LHCN-M2 (cell line): ENCODE measurements around the gene CXCR6. TPM values are rescaled to one million over a fixed set of nuclear protein-coding genes. Genes with fewer than 3 reads are reported as not detected.

Experiments
- DNase-seq: peaks from one replicate; pipeline ENCODE4 v3.0.0-alpha.2; 2012; ENCODE audit warnings: low read depth
- total RNA-seq: library from RNA; depleted of rRNA; stranded (reverse); fragments of >200 nt; gene quantifications from 2 replicates; pipeline ENCODE4 v1.2.3, GENCODE V29; 2014

The CXCR6 gene
- total RNA-seq, 1 experiment from 2014 or later, result not detected

GRCh38 chr3:45968149-45968548 lies 24.9 kb downstream of the CXCR6 start:
- no peak for DNase-seq

GRCh38 chr3:45968706-45969105 lies 25.4 kb downstream of the CXCR6 start:
- DNase-seq, result no peak

- no peak for DNase-seq
Measured at GRCh38 chr3:45969116-45969515, 25.9 kb downstream of the CXCR6 start.

- no peak for DNase-seq
Measured at GRCh38 chr3:45969953-45970352, 26.7 kb downstream of the CXCR6 start.

GRCh38 chr3:45972534-45973402 lies 29.5 kb downstream of the CXCR6 start:
- DNase-seq, result peak; percentile 85

GRCh38 chr3:45974686-45975085 lies 31.4 kb downstream of the CXCR6 start:
- no peak for DNase-seq

- no peak for DNase-seq
Measured at GRCh38 chr3:45975686-45976085, 32.4 kb downstream of the CXCR6 start.

GRCh38 chr3:45976191-45977091 lies 33.2 kb downstream of the CXCR6 start:
- DNase-seq, result no peak

GRCh38 chr3:45978006-45978761 lies 34.9 kb downstream of the CXCR6 start:
- no peak for DNase-seq

- no peak for DNase-seq
Measured at GRCh38 chr3:45979378-45979777, 36.1 kb downstream of the CXCR6 start.

GRCh38 chr3:45980229-45980813 lies 37.1 kb downstream of the CXCR6 start:
- DNase-seq, result no peak

- DNase-seq, result no peak
Measured at GRCh38 chr3:45980819-45981218, 37.6 kb downstream of the CXCR6 start.

GRCh38 chr3:45981346-45982074 lies 38.2 kb downstream of the CXCR6 start:
- peak; percentile 50 for DNase-seq

- no peak for DNase-seq
Measured at GRCh38 chr3:45983770-45984169, 40.5 kb downstream of the CXCR6 start.

GRCh38 chr3:45984331-45985312 lies 41.4 kb downstream of the CXCR6 start:
- no peak for DNase-seq

GRCh38 chr3:45985532-45986302 lies 42.5 kb downstream of the CXCR6 start:
- DNase-seq, result peak; percentile 39

GRCh38 chr3:45986303-45986982 lies 43.2 kb downstream of the CXCR6 start:
- DNase-seq, result peak; percentile 83
